H7 (cell line): ENCODE results near the gene SUPT5H. TPM values are rescaled to one million over a fixed set of nuclear protein-coding genes. Genes with fewer than 3 reads are reported as not detected.

Experiments used
- DNase-seq: peaks from one replicate; pipeline ENCODE4 v3.0.0; 2012
- H3K27me3 ChIP-seq: 2 replicates; pipeline ENCODE4 v1.6.0; 2011; ENCODE audit warnings: mild to moderate bottlenecking, low read length; ENCODE audit not compliant: control insufficient read depth, insufficient read depth
- H3K36me3 ChIP-seq: replicated peaks from 2 replicates; pipeline ENCODE4 v1.5.1; 2011; ENCODE audit warnings: low read length; ENCODE audit not compliant: control insufficient read depth, insufficient read depth
- H3K4me3 ChIP-seq: 2 replicates; pipeline ENCODE4 v1.5.1; 2011; ENCODE audit warnings: low read depth, mild to moderate bottlenecking, control low read depth, low read length, moderate library complexity; ENCODE audit not compliant: insufficient read depth
- total RNA-seq: library from RNA; depleted of rRNA; stranded (reverse); fragments of >200 nt; shearing (Covaris generic); gene quantifications from 2 replicates; pipeline ENCODE4 v1.2.3, GENCODE V29; 2014

Gene SUPT5H
- total RNA-seq, 1 experiment from 2014 or later = 82.1 TPM

- DNase-seq = peak; percentile 91
- Histone ChIP-seq H3K27me3 (no peaks in the 10 kb centered on the region), H3K4me3 (no peak overlapping the region), H3K36me3 (peaks cover 19% of the 10 kb centered on the region)
These were observed 16.9 kb upstream of the SUPT5H start for GRCh38 chr19:39428283-39429112.

- Histone ChIP-seq H3K4me3 (no peak overlapping the region), H3K36me3 (peaks cover 24% of the 10 kb centered on the region), H3K27me3 (no peaks in the 10 kb centered on the region)
- peak; percentile 49 for DNase-seq
These were observed 14.4 kb upstream of the SUPT5H start for GRCh38 chr19:39430675-39431593.

GRCh38 chr19:39432677-39433025, 12.7 kb upstream of the SUPT5H start:
- no peaks in the 10 kb centered on the region for H3K27me3 ChIP-seq
- DNase-seq = no peak

DNA sequence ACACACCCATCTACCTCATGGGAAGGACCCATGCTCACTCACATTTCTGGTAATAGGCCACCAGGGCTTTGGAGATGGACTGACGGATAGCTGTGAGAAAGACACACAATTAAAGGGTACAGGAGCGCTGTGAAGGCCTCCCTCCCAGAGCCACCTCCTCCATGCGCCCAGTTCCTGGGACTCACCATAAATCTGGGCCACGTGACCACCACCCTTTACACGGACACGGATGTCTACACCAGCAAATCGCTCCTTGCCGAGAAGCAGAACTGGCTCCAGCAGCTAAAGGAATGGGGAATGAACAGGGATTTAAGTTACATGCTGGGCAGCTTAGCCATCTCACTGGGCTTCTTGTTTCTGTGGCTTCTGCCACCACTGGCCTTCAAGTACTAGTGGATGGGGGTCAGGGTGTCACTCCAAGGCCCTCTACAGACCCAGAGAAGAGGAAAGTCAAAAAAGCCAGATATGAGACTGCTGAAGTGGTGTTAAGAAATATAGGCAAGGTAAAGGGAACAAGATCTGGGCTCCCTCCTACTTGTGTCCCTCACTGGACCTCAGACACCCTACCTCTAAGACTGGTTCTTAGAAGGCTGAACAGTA, 11.8 kb upstream of the SUPT5H start:
- Histone ChIP-seq H3K4me3 (no peak overlapping the region), H3K36me3 (peaks cover 24% of the 10 kb centered on the region), H3K27me3 (no peaks in the 10 kb centered on the region)
- DNase-seq = no peak

More at GRCh38 chr19:39432677-39433025, 12.7 kb upstream of the SUPT5H start:
- H3K4me3 ChIP-seq = no peak overlapping the region
- peaks cover 24% of the 10 kb centered on the region for H3K36me3 ChIP-seq

DNA sequence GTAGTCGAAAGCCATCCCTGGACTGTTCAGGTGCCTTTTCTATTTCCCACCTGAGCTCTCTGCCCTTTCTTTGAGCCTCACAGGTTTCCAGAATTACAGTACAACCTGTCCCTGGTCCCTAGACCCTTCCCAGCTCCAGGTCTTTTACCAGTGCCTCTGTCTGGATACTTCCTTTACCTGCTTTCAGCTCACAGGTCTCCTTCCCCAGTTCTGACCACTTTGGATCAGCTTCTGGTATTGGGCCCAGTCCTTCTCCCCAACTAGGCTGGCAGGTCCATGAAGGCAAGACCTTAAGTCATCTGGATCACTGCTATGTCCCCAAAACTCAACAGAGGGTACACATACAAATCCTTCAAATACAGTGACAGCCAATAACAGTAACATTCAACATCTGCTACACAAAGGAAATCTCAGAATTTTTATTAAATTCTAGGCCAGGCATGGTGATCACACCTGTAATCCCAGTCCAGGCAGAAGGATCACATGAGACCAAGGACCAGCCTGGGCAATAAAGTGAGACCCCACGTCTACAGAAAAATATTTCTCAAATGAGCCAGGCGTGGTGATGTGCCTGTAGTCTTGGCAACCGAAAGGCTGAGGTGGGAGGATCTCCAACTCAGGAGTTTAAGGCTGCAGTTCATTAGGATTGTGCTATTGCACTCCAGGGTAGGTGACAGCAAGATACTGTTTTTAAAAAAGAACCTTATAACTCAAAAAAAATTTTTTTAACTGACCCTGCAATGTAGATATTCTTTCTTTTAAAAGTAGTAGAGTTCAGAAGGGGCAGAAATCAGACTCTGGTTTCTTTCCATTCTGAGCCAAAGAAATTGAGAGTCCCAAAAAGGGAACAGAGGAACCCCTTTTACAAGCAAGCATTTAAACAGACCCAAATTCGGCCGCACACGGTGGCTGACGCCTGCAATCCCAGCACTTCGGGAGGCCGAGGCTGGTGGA, 11.0 kb upstream of the SUPT5H start:
- Histone ChIP-seq H3K4me3 (peak overlapping the region; percentile 95), H3K36me3 (peaks cover 24% of the 10 kb centered on the region), H3K27me3 (no peaks in the 10 kb centered on the region)
- DNase-seq = no peak

DNA sequence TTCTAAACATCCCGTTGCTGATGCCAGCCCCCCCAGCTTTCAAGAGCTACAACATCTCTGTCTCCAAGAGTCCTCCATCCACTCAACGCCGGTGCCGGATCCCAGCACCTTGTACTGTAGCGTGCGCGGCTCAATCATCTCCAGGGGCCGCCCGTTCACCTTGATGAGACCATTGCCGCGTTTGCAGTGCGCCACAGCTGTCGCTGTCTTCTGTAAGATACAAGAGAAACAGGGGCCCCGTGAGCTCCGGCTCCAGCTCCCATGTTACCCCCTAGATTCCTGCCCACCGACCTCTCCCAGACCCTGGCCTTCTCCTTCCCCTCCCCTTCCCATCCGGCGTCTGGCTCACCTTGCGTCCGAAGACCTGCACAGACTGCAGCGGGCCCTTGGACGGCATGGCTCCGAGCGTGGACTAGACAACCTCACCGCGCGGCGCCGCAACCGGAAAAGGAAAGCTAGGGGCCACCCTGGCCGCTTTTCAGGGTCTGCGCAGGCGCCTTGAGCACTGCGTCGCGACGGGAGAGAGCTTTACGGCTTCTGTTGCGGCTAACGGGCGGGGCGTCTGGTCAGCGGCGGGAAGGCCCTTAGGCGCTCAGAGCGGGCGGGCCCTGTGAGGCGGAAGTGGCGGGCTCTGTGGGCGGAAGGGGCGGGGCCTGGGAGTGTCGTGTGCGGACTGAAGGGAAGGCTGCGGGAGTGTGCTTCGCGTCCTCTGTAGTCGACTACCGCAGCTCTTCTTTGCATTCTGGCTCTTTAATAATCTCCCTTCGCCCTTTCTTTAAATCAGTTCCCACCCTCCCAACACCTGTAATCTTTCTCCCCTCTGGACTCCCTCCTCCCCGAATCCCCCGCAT, 9.7 kb upstream of the SUPT5H start, which contains the start of gene RPS16:
RPS16 (minus strand) TSS at position 451 of the 851 bp plus-strand sequence; CDS start at position 397, 54 bp downstream.
- DNase-seq = peak; percentile 98
- Histone ChIP-seq H3K36me3 (peaks cover 24% of the 10 kb centered on the region), H3K27me3 (no peaks in the 10 kb centered on the region), H3K4me3 (peak within 1 kb of the TSS; percentile 95)

- DNase-seq = no peak
These were observed 9.0 kb upstream of the SUPT5H start for GRCh38 chr19:39436350-39436716.

DNA sequence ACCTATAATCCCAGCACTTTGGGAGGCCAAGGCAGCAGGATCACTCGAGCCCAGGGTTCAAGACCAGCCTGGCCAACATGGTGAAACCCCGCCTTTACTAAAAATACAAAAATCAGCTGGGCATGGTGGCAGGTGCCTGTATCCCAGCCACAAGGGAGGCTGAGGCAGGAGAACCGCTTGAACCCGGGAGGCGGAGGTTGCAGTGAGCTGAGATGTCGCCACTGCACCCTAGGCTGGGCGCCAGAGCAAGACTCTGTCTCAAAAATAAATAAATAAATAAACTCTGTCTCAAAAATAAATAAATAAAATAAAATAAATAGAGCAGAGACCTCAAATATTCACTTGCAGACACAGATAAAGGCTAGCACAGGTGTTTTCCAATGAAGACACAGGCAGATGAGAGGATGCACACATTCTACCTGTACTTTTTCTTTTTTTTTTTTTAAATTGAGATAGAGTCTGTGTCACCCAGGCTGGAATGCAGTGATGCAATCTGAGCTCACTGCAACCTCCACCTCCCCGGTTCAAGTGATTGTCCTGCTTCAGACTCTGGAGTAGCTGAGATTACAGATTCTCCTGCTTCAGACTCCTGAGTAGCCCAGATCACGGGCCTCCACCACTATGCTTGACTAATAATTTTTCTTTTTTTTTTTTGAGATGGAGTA, 7.0 kb upstream of the SUPT5H start:
- no peaks in the 10 kb centered on the region for H3K27me3 ChIP-seq
- no peak overlapping the region for H3K4me3 ChIP-seq
- peaks cover 15% of the 10 kb centered on the region for H3K36me3 ChIP-seq
- DNase-seq = no peak

More at GRCh38 chr19:39436350-39436716, 9.0 kb upstream of the SUPT5H start:
- Histone ChIP-seq H3K27me3 (no peaks in the 10 kb centered on the region), H3K36me3 (peaks cover 24% of the 10 kb centered on the region), H3K4me3 (peak overlapping the region; percentile 95)

DNA sequence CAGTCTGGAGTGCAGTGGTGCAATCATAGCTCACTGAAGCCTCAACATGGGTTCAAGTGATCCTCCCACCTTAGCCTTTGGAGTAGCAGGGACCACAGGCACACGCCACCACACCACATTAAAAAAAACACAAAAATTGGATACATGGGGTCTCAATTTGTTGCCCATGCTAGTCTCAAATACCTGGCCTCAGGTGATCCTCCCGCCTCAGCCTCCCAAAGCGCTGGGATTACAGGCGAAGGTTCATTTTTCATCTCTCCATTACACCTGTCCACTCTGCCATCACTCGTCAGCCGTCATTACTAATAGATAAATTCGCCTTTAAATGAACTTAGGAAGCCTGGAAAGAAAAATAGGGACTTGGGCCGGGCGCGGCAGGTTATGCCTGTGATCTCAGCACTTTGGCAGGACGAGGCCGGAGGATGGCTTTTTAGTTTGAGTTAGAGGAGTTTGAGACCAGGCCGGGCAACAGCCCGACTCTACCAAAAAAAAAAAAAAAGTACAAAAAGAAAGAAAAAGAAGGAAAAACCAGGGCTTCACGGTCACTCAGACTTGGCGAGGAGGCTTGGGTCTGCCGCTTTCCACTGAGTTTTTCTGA, 685 bp upstream of the SUPT5H start:
- no peaks in the 10 kb centered on the region for H3K27me3 ChIP-seq
- H3K4me3 ChIP-seq = peak overlapping the region; percentile 78
- DNase-seq = no peak
- H3K36me3 ChIP-seq = peaks cover 6% of the 10 kb centered on the region

GRCh38 chr19:39446365-39447084, 1.1 kb downstream of the SUPT5H start:
- peak; percentile 26 for DNase-seq
- Histone ChIP-seq H3K36me3 (peaks cover 6% of the 10 kb centered on the region), H3K27me3 (no peaks in the 10 kb centered on the region), H3K4me3 (peak overlapping the region; percentile 78; the same call in 1 of the 2 replicates)

DNA sequence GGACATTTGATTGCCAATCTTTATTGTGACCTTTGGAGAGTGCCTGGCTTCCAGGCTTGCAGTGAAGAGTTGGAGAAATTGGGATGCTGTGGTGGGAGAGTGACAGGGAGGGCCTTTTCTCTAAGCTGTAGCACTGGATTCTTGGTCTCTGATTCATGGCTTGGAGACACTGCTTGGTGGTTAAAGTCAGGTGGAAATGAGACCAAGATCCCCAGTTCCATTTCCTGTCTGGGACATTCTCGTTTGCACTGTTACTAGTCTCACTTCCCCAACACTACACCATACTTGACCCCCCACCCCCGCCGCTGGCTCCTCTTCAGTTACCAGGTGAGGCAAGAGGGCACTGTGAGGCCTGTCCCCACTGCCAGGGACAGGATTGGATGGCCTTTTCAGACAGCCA, 2.9 kb downstream of the SUPT5H start:
- Histone ChIP-seq H3K36me3 (peaks cover 6% of the 10 kb centered on the region), H3K4me3 (no peak overlapping the region), H3K27me3 (no peaks in the 10 kb centered on the region)
- no peak for DNase-seq
